ENCODE results near the gene IDI1. TPM values are rescaled to one million over a fixed set of nuclear protein-coding genes. Genes with fewer than 3 reads are reported as not detected.

The IDI1 gene
- total RNA-seq, 1 experiment from 2014 or later: 30.2 TPM

DNA sequence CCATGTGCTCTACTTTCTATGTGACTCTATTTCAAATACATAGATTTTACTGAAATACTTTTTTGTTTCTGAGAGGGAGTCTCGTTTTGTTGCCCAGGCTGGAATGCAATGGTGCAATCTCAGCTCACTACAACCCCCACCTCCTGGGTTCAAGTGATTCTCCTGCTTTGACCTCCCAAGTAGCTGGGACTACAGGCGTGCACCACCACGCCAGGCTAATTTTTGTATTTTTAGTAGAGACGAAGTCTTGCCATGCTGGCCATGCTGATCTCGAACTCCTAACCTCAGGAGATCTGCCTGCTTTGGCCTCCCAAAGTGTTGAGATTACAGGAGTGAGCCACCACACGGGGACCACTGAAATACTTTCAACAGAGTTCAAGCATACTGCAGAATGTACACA, 3.5 kb downstream of the IDI1 start:
- H3F3A ChIP-seq (ENCODE audit: low read length, unreplicated experiment): no peaks in the 10 kb centered on the region
- intact Hi-C loops (cut with micrococcal nuclease): no loop called here
- H3K9me3 ChIP-seq (ENCODE audit: low read length): no peaks in the 10 kb centered on the region
- H3K4me3 ChIP-seq (ENCODE audit: low read length): no peak overlapping the region
- no peak overlapping the region for H3K9ac ChIP-seq (ENCODE audit: low read length)
- BruUV-seq (replicated peaks): no TSS peak
- H3K9me2 ChIP-seq (replicated peaks; ENCODE audit: low read length): no peaks in the 10 kb centered on the region
- ATAC-seq: no peak
- DNase-seq: no peak
- peaks cover 45% of the 10 kb centered on the region for H3K79me2 ChIP-seq (ENCODE audit: low read length)
- no peak overlapping the region for H3K4me2 ChIP-seq (ENCODE audit: low read length)
- CTCF ChIA-PET: no interaction called here
- no peaks in the 10 kb centered on the region; the same call in 1 of the 2 replicates for H3K36me3 ChIP-seq (ENCODE audit: low read depth, low read length)
- no peak for TF ChIP-seq EZH2 (IDR thresholded peaks at IDR 0.05; ENCODE audit: low read length, unreplicated experiment)
- TF ChIP-seq, protein P1, sequence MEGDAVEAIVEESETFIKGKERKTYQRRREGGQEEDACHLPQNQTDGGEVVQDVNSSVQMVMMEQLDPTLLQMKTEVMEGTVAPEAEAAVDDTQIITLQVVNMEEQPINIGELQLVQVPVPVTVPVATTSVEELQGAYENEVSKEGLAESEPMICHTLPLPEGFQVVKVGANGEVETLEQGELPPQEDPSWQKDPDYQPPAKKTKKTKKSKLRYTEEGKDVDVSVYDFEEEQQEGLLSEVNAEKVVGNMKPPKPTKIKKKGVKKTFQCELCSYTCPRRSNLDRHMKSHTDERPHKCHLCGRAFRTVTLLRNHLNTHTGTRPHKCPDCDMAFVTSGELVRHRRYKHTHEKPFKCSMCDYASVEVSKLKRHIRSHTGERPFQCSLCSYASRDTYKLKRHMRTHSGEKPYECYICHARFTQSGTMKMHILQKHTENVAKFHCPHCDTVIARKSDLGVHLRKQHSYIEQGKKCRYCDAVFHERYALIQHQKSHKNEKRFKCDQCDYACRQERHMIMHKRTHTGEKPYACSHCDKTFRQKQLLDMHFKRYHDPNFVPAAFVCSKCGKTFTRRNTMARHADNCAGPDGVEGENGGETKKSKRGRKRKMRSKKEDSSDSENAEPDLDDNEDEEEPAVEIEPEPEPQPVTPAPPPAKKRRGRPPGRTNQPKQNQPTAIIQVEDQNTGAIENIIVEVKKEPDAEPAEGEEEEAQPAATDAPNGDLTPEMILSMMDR (conservative IDR thresholded peaks at IDR 0.05; ENCODE audit: low read depth, low read length): no peak
- TF ChIP-seq EZH2phosphoT487 (IDR thresholded peaks at IDR 0.05; ENCODE audit: borderline replicate concordance, low read length): no peak
- POLR2A ChIA-PET (ENCODE audit: unreplicated experiment): no interaction called here
- peaks cover under 1% of the 10 kb centered on the region; the same call in 1 of the 2 replicates for H3K4me1 ChIP-seq (ENCODE audit: insufficient read depth, low read length)
- no peak overlapping the region for H2AFZ ChIP-seq (ENCODE audit: low read length)
- H3K27me3 ChIP-seq (ENCODE audit: low read length): no peaks in the 10 kb centered on the region
- peaks cover 19% of the 10 kb centered on the region; the same call in 1 of the 2 replicates for H4K20me1 ChIP-seq (ENCODE audit: low read length)
- no peak overlapping the region for H3K27ac ChIP-seq (ENCODE audit: low read length)

DNA sequence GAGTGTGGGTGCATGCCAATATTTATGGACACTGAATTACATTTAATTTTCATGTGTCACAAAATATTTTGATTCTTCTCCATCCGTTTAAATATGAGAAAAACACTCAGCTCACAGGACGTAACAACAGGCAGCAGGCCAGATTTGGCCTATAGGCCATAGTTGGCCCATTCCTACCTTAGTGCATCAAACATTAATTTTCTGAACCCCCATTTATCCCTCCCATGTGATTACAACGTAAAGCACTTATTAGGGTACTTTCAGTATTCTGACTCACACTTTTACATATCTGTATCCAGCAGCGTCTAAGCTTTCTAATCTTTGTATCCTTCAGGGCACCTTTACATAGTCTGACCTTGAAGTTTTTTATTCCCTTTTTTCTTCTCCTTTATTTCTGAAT, 4.0 kb downstream of the IDI1 start:
- Histone ChIP-seq H2AFZ (ENCODE audit: low read length) (no peak overlapping the region), H4K20me1 (ENCODE audit: low read length) (peaks cover 19% of the 10 kb centered on the region; the same call in 1 of the 2 replicates), H3F3A (ENCODE audit: low read length, unreplicated experiment) (no peaks in the 10 kb centered on the region), H3K4me3 (ENCODE audit: low read length) (no peak overlapping the region), H3K27ac (ENCODE audit: low read length) (no peak overlapping the region), H3K79me2 (ENCODE audit: low read length) (peaks cover 40% of the 10 kb centered on the region), H3K9me3 (ENCODE audit: low read length) (no peaks in the 10 kb centered on the region), H3K4me1 (ENCODE audit: insufficient read depth, low read length) (no peaks in the 10 kb centered on the region), H3K36me3 (ENCODE audit: low read depth, low read length) (no peaks in the 10 kb centered on the region; the same call in 1 of the 2 replicates), H3K9me2 (replicated peaks; ENCODE audit: low read length) (no peaks in the 10 kb centered on the region), H3K27me3 (ENCODE audit: low read length) (no peaks in the 10 kb centered on the region), H3K9ac (ENCODE audit: low read length) (no peak overlapping the region), H3K4me2 (ENCODE audit: low read length) (no peak overlapping the region)
- TF ChIP-seq EZH2 (IDR thresholded peaks at IDR 0.05; ENCODE audit: low read length, unreplicated experiment): no peak
- TF ChIP-seq EZH2phosphoT487 (IDR thresholded peaks at IDR 0.05; ENCODE audit: borderline replicate concordance, low read length): no peak
- TF ChIP-seq, protein P1 (conservative IDR thresholded peaks at IDR 0.05; ENCODE audit: low read depth, low read length): no peak
- DNase-seq (no peak), ATAC-seq (no peak)
- TSS peak; percentile 1 for BruUV-seq (replicated peaks)
- ChIA-PET CTCF (no interaction called here), POLR2A (ENCODE audit: unreplicated experiment) (no interaction called here)
- intact Hi-C loops (cut with micrococcal nuclease): no loop called here

DNA sequence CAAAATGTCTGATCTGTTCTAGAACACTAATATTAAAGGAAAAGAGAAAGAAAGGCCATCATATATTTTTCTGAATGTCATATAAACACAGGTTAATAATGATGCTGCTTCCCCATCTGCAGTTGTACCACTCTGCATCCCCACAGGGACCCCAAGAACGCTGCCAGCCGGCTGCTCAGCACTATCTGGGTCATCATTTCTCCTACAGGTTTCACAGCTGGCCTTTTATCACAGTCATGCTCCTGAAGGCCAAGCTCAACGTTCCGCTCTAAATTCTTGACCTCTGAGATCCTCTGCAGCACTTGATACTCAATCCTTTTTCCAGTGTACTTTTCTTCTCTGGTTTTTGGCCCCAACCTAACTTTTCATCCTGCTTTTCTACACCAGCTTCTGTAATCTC, 4.8 kb downstream of the IDI1 start:
- DNase-seq: no peak
- H3K4me3 ChIP-seq (ENCODE audit: low read length): no peak overlapping the region
- TF ChIP-seq EZH2phosphoT487 (IDR thresholded peaks at IDR 0.05; ENCODE audit: borderline replicate concordance, low read length): no peak
- TF ChIP-seq EZH2 (IDR thresholded peaks at IDR 0.05; ENCODE audit: low read length, unreplicated experiment): no peak
- TF ChIP-seq, protein P1 (conservative IDR thresholded peaks at IDR 0.05; ENCODE audit: low read depth, low read length): no peak
- H3K9me2 ChIP-seq (replicated peaks; ENCODE audit: low read length): no peaks in the 10 kb centered on the region
- ChIA-PET POLR2A (ENCODE audit: unreplicated experiment) (no interaction called here), CTCF (no interaction called here)
- no peaks in the 10 kb centered on the region for H3K27me3 ChIP-seq (ENCODE audit: low read length)
- H3F3A ChIP-seq (ENCODE audit: low read length, unreplicated experiment): no peaks in the 10 kb centered on the region
- H3K4me1 ChIP-seq (ENCODE audit: insufficient read depth, low read length): no peaks in the 10 kb centered on the region
- H3K36me3 ChIP-seq (ENCODE audit: low read depth, low read length): no peaks in the 10 kb centered on the region; the same call in 1 of the 2 replicates
- no peak overlapping the region for H3K27ac ChIP-seq (ENCODE audit: low read length)
- BruUV-seq (replicated peaks): no TSS peak
- intact Hi-C loops (cut with micrococcal nuclease): no loop called here
- no peak for ATAC-seq
- H3K4me2 ChIP-seq (ENCODE audit: low read length): no peak overlapping the region
- H3K9ac ChIP-seq (ENCODE audit: low read length): no peak overlapping the region
- H3K9me3 ChIP-seq (ENCODE audit: low read length): no peaks in the 10 kb centered on the region
- no peak overlapping the region for H2AFZ ChIP-seq (ENCODE audit: low read length)
- H4K20me1 ChIP-seq (ENCODE audit: low read length): peaks cover 19% of the 10 kb centered on the region; the same call in 1 of the 2 replicates
- peaks cover 35% of the 10 kb centered on the region for H3K79me2 ChIP-seq (ENCODE audit: low read length)

Measured in PC-3 (cell line).